HepG2 (cell line): ENCODE results near the gene ZFPL1. TPM values are rescaled to one million over a fixed set of nuclear protein-coding genes. Genes with fewer than 3 reads are reported as not detected.

Source experiments
- CREBL2 ChIP-seq: sonication (generic); formaldehyde crosslinking; IDR thresholded peaks from 2 replicates; pipeline ENCODE4 v1.8.1; 2023; ENCODE audit warnings: missing genetic modification reagents, mild to moderate bottlenecking, borderline replicate concordance
- NFYB ChIP-seq: sonication (generic); formaldehyde crosslinking; IDR thresholded peaks from 2 replicates; pipeline ENCODE4 v1.4.0; 2020; ENCODE audit warnings: missing genetic modification reagents
- NR3C1 ChIP-seq: sonication (generic); formaldehyde crosslinking; IDR thresholded peaks from 2 replicates; pipeline ENCODE4 v1.4.0; 2020; ENCODE audit warnings: missing genetic modification reagents
- RNF219 ChIP-seq: sonication (generic); formaldehyde crosslinking; IDR thresholded peaks from 2 replicates; pipeline ENCODE4 v1.5.0; 2020; ENCODE audit warnings: mild to moderate bottlenecking, missing genetic modification reagents
- TFE3 ChIP-seq: IDR thresholded peaks from 2 replicates; pipeline ENCODE4 v1.6.1; 2016
- ZFP91 ChIP-seq: sonication (generic); formaldehyde crosslinking; IDR thresholded peaks from 2 replicates; pipeline ENCODE4 v1.9.0; 2022; ENCODE audit warnings: missing genetic modification reagents, mild to moderate bottlenecking, borderline replicate concordance
- ZNF589 ChIP-seq: sonication (generic); formaldehyde crosslinking; conservative IDR thresholded peaks from 2 replicates; pipeline ENCODE4 v1.8.0; 2022; ENCODE audit warnings: mild to moderate bottlenecking, moderate library complexity, missing genetic modification reagents
- ZNF883 ChIP-seq: sonication (generic); formaldehyde crosslinking; IDR thresholded peaks from 2 replicates; pipeline ENCODE4 v1.5.1; 2020; ENCODE audit warnings: mild to moderate bottlenecking, missing genetic modification reagents; ENCODE audit errors: not compliant biosample characterization
- ZSCAN21 ChIP-seq: sonication (generic); formaldehyde crosslinking; IDR thresholded peaks from 2 replicates; pipeline ENCODE4 v1.8.0; 2022; ENCODE audit warnings: mild to moderate bottlenecking, missing genetic modification reagents, moderate library complexity, borderline replicate concordance
- polyA plus RNA-seq, 8 experiments: library from polyadenylated mRNA; depleted of rRNA in 3 of 8; stranded (reverse) in 7 of 8; unstranded in 1 of 8; fragments of >200 nt; fragmentation: Illumina TruSeq in 4 of 8; extraction: Trizol in 4 of 8; gene quantifications; 2 replicates each; pipeline versions ENCODE4 v1.2.1 to v1.2.3, GENCODE V29; 2011 to 2016; ENCODE audit warnings: low read depth in 4 of 8, missing spikeins in 1 of 8, mixed read lengths in 1 of 8; ENCODE audit not compliant: insufficient read depth in 1 of 8
- total RNA-seq, 5 experiments: library from RNA; depleted of rRNA; stranded (reverse); fragments of >200 nt; fragmentation: Illumina TruSeq; extraction: Trizol; gene quantifications; 2 replicates each; pipeline ENCODE4 v1.2.3, GENCODE V29; 2016; ENCODE audit warnings: low read depth in 1 of 5
- TF ChIP-seq, protein P1 (sequence below): IDR thresholded peaks from 2 replicates; pipeline ENCODE4 v1.6.1; 2012; ENCODE audit warnings: inconsistent platforms
- TF ChIP-seq, protein P2 (sequence below): sonication (generic); formaldehyde crosslinking; IDR thresholded peaks from 2 replicates; pipeline ENCODE4 v1.8.1; 2023; ENCODE audit warnings: mild to moderate bottlenecking, missing genetic modification reagents
- TF ChIP-seq, protein P3 (sequence below): sonication (generic); formaldehyde crosslinking; IDR thresholded peaks from 2 replicates; pipeline ENCODE4 v1.4.0; 2020; ENCODE audit warnings: missing genetic modification reagents
- TF ChIP-seq, protein P4 (sequence below): IDR thresholded peaks from 2 replicates; pipeline ENCODE4 v1.6.1; 2016; ENCODE audit warnings: missing biosample characterization, missing genetic modification reagents, low read depth

Gene ZFPL1
- total and polyA plus RNA-seq, 2 of the 13 experiments (the other 11 are each of a cell fraction or from before 2014, with no cell fraction given) = 32.2 to 56.0 TPM

GRCh38 chr11:65040847-65041622 is 43.0 kb upstream of the ZFPL1 start, which contains the start of gene SAC3D1 (continued):
- TF ChIP-seq RNF219 (CRISPR knock-in tag) = no peak
- peak; percentile 52 for TF ChIP-seq ZFP91 (CRISPR knock-in tag)
- no peak for TF ChIP-seq ZNF883 (CRISPR knock-in tag)
- TF ChIP-seq NR3C1 (CRISPR knock-in tag) = no peak
- TF ChIP-seq, protein P1, sequence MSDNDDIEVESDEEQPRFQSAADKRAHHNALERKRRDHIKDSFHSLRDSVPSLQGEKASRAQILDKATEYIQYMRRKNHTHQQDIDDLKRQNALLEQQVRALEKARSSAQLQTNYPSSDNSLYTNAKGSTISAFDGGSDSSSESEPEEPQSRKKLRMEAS = peak; percentile 83
- TF ChIP-seq, protein P2, sequence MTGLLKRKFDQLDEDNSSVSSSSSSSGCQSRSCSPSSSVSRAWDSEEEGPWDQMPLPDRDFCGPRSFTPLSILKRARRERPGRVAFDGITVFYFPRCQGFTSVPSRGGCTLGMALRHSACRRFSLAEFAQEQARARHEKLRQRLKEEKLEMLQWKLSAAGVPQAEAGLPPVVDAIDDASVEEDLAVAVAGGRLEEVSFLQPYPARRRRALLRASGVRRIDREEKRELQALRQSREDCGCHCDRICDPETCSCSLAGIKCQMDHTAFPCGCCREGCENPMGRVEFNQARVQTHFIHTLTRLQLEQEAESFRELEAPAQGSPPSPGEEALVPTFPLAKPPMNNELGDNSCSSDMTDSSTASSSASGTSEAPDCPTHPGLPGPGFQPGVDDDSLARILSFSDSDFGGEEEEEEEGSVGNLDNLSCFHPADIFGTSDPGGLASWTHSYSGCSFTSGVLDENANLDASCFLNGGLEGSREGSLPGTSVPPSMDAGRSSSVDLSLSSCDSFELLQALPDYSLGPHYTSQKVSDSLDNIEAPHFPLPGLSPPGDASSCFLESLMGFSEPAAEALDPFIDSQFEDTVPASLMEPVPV = peak; percentile 85; the same call in 1 of the 2 replicates
- TF ChIP-seq, protein P3, sequence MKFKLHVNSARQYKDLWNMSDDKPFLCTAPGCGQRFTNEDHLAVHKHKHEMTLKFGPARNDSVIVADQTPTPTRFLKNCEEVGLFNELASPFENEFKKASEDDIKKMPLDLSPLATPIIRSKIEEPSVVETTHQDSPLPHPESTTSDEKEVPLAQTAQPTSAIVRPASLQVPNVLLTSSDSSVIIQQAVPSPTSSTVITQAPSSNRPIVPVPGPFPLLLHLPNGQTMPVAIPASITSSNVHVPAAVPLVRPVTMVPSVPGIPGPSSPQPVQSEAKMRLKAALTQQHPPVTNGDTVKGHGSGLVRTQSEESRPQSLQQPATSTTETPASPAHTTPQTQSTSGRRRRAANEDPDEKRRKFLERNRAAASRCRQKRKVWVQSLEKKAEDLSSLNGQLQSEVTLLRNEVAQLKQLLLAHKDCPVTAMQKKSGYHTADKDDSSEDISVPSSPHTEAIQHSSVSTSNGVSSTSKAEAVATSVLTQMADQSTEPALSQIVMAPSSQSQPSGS = peak; percentile 62; the same call in 1 of the 2 replicates
- TF ChIP-seq CREBL2 (CRISPR knock-in tag) = no peak
- TF ChIP-seq TFE3 (CRISPR knock-in tag) = peak; percentile 44; the same call in 1 of the 2 replicates
- peak; percentile 77; the same call in 1 of the 2 replicates for TF ChIP-seq ZSCAN21 (CRISPR knock-in tag)
- TF ChIP-seq NFYB (CRISPR knock-in tag) = peak; percentile 68
- TF ChIP-seq, protein P4, sequence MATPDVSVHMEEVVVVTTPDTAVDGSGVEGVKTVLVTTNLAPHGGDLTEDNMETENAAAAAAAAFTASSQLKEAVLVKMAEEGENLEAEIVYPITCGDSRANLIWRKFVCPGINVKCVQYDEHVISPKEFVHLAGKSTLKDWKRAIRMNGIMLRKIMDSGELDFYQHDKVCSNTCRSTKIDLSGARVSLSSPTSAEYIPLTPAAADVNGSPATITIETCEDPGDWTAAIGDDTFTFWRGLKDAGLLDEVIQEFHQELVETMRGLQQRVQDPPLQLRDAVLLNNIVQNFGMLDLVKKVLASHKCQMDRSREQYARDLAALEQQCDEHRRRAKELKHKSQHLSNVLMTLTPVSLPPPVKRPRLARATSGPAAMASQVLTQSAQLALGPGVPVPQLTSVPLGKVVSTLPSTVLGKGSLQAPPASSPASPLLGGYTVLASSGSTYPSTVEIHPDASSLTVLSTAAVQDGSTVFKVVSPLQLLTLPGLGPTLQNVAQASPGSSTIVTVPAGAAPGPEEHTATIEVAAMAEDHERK (CRISPR knock-in tag) = peak; percentile 38
- TF ChIP-seq ZNF589 (CRISPR knock-in tag) = 0 out of 2 replicates have a peak, but pooled peaks have one; percentile 41
